Measurements from ENCODE around the gene PRR30.
A peak's percentile ranks its signal among the peaks of the same experiment; 100 is the strongest.
"Not testable (repeated sequence)": the region's sequence is repeated elsewhere in the genome, so short reads cannot be mapped to it uniquely, and the experiment has no call there.

The PRR30 gene

DNA sequence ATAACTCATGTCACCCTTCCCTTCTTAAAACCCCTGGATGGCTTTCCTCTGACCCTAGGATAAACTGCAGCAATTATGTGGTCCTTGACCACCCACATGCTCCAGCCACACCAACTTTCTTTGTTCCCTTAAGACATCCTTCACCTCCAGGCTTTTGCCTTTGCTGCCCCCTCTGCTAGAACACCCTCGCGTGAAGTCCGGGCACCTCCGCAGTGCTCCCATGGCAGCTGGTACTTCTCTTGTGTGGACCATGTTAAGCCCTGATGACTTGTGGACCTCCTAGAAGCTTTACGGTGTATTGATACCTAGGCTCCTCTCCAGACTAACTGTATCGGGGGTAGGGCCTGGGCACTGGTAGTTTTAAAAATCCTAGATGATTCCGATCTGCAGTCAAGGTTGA, 16.4 kb downstream of the PRR30 start:
- Histone ChIP-seq H3K4me3 (replicated peaks; ENCODE audit: insufficient read depth, low read length) (no peak overlapping the region; the same call in 1 of the 2 replicates), H3K27ac (replicated peaks) (peak overlapping the region; percentile 44; the same call in 1 of the 2 replicates), H3K27me3 (ENCODE audit: insufficient read depth, poor library complexity, severe bottlenecking) (no peaks in the 10 kb centered on the region)
- TF ChIP-seq SPI1 (IDR thresholded peaks at IDR 0.05; ENCODE audit: borderline replicate concordance, low read depth) (no peak), CTCF (IDR thresholded peaks at IDR 0.05; ENCODE audit: insufficient read depth, low read length) (no peak), REST (IDR thresholded peaks at IDR 0.05; ENCODE audit: insufficient replicate concordance, low read depth) (no peak), GABPA (IDR thresholded peaks at IDR 0.05; ENCODE audit: low read depth) (no peak), POLR2AphosphoS5 (IDR thresholded peaks at IDR 0.05; ENCODE audit: low read depth) (no peak)
- no peak for DNase-seq (ENCODE audit: low read depth in 1 of 2, low spot score in 1 of 2)

DNA sequence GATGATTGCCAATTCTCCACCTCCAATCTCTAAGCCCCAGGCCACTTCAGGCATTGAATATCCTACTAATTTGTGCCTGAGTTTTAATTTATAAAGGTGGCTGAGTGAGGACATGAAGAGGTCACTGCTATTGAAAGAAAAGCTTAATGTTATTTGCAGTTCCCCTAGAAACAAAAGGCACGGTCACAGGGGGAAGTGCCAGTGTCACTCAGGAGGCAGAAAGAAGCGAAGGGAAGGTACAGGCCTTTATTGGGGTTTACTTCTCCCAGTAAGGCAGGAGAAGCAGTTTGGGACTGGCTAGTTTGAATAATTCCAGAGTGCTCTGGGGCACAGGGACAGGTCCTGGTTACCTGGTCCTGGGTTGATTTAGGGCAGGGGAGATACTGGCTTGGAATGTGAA, 17.3 kb downstream of the PRR30 start:
- no peak for DNase-seq (ENCODE audit: low read depth in 1 of 2, low spot score in 1 of 2)
- H3K27ac ChIP-seq (replicated peaks) = no peak overlapping the region; the same call in 1 of the 2 replicates
- H3K4me3 ChIP-seq (replicated peaks; ENCODE audit: insufficient read depth, low read length) = no peak overlapping the region
- TF ChIP-seq GABPA (IDR thresholded peaks at IDR 0.05; ENCODE audit: low read depth) = no peak
- no peak for TF ChIP-seq CTCF (IDR thresholded peaks at IDR 0.05; ENCODE audit: insufficient read depth, low read length)
- peak; percentile 32; the same call in 1 of the 2 replicates for TF ChIP-seq SPI1 (IDR thresholded peaks at IDR 0.05; ENCODE audit: borderline replicate concordance, low read depth)
- TF ChIP-seq REST (IDR thresholded peaks at IDR 0.05; ENCODE audit: insufficient replicate concordance, low read depth) = no peak
- no peak for TF ChIP-seq POLR2AphosphoS5 (IDR thresholded peaks at IDR 0.05; ENCODE audit: low read depth)
- no peaks in the 10 kb centered on the region for H3K27me3 ChIP-seq (ENCODE audit: insufficient read depth, poor library complexity, severe bottlenecking)

DNA sequence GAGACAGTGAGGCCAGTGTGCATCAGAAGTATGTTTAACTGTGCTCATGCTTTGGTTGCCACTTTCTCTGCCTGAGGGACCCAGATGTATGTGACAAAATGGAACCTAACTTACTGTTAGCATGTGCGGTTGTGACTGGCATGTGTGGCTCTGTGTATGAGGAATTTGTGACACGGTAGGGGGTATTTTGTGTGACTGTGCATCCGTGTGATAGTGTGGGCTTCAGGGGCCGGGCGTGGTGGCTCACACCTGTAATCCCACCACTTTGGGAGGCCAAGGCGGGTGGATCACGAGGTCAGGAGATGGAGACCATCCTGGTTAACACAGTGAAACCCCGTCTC, 19.9 kb downstream of the PRR30 start:
- not testable (repeated sequence) for DNase-seq (ENCODE audit: low read depth in 1 of 2, low spot score in 1 of 2); H3K27me3 ChIP-seq (ENCODE audit: insufficient read depth, poor library complexity, severe bottlenecking); H3K27ac ChIP-seq (replicated peaks)
- peak overlapping the region; percentile 54 for H3K4me3 ChIP-seq (replicated peaks; ENCODE audit: insufficient read depth, low read length)

GRCh38 chr2:27118525-27119329, 20.5 kb downstream of the PRR30 start, which contains the start of gene CGREF1:
Gene CGREF1, minus strand, starts transcription at chr2:27119128. Its CDS starts 14,762 bp downstream, at chr2:27104366.
- Histone ChIP-seq H3K27ac (replicated peaks) (no peak within 1 kb of the TSS; the same call in 1 of the 2 replicates), H3K4me3 (replicated peaks; ENCODE audit: insufficient read depth, low read length) (peak within 1 kb of the TSS; percentile 54), H3K27me3 (ENCODE audit: insufficient read depth, poor library complexity, severe bottlenecking) (no peaks in the 10 kb centered on the region)
- DNase-seq (ENCODE audit: low read depth in 1 of 2, low spot score in 1 of 2) = peak in 1 of 2 experiments; percentile 61
- TF ChIP-seq POLR2AphosphoS5 (IDR thresholded peaks at IDR 0.05; ENCODE audit: low read depth) (peak; percentile 42; the same call in 1 of the 2 replicates), REST (IDR thresholded peaks at IDR 0.05; ENCODE audit: insufficient replicate concordance, low read depth) (no peak)

All from HL-60 (cell line).